ENCODE measurements around the gene CLDN19. TPM values are rescaled to one million over a fixed set of nuclear protein-coding genes. Genes with fewer than 3 reads are reported as not detected.

CLDN19 gene
- total and polyA plus RNA-seq, 7 donors = 0.03 to 0.34 (median 0.14) TPM; not detected in 4

DNA sequence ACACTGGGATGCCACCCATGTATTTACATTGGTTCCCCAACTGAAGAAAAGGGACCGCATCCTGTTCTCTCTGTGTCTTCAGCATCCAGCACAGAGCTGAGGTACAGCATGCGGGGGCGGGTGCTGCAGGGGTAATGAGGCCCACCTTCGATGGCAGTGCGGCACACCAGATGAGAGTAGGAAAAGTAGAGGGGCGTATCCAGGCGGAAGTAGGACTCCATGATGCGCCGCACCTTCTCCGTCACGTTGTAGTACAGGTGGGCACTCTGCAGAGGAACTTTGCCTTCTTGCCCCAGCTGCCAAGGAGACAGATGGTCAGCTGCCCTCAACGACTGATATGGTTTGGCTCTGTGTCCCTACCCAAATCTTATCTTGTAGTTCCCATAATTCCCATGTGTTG lies 10.0 kb upstream of the CLDN19 start:
- H3K36me3 ChIP-seq (ENCODE audit: insufficient read depth in 1 of 2, low read depth in 1 of 2) = peaks cover 3 to 81% of the 10 kb centered on the region in 2 donors
- H3K4me3 ChIP-seq = no peak overlapping the region
- H3K27me3 ChIP-seq (ENCODE audit: insufficient read depth in 3 of 3, low read length in 2 of 3) = no peaks in the 10 kb centered on the region
- H3K27ac ChIP-seq = no peak overlapping the region
- no peaks in the 10 kb centered on the region for H3K4me1 ChIP-seq
- WGBS, 3 donors = 91 to 95% (median 94%) methylated on average over 12 of the region's 12 CpGs
- intact Hi-C loops (cut with DNase I) = loop anchor here in 1 of 2 donors (10.0 kb wide), 1 partner anchor 405 kb away; no protein-coding TSS in a partner anchor
- DNase-seq (no peak), ATAC-seq (no peak)
- TF ChIP-seq CTCF (IDR thresholded peaks at IDR 0.05) = no peak
- H3K9me3 ChIP-seq = no peaks in the 10 kb centered on the region

- ATAC-seq (no peak), DNase-seq (no peak)
- 81 to 85% (median 82%) methylated on average over 14 of the region's 14 CpGs for WGBS, 3 donors
- no peaks in the 10 kb centered on the region for H3K27me3 ChIP-seq (ENCODE audit: insufficient read depth in 3 of 3, low read length in 2 of 3)
- no peak for TF ChIP-seq CTCF (IDR thresholded peaks at IDR 0.05)
- peaks cover 3 to 68% of the 10 kb centered on the region in 2 donors for H3K36me3 ChIP-seq (ENCODE audit: insufficient read depth in 1 of 2, low read depth in 1 of 2)
- no peak overlapping the region for H3K4me3 ChIP-seq
- no peaks in the 10 kb centered on the region for H3K4me1 ChIP-seq
- H3K27ac ChIP-seq = no peak overlapping the region
- intact Hi-C loops (cut with DNase I) = loop anchor here (5.0 to 10.0 kb wide), 3 partner anchors 171 to 601 kb away; partner anchors contain the start of gene GUCA2B (in 1 of the 2)
- no peaks in the 10 kb centered on the region for H3K9me3 ChIP-seq
Measured at GRCh38 chr1:42748461-42749410, 8.7 kb upstream of the CLDN19 start.

GRCh38 chr1:42748021-42748420 lies 8.0 kb upstream of the CLDN19 start:
- no peak for ATAC-seq

GRCh38 chr1:42747125-42747524 lies 7.1 kb upstream of the CLDN19 start:
- DNase-seq (peak in 1 of 2 donors; percentile 72), ATAC-seq (peak; percentile 61 to 74 (median 65))
- Histone ChIP-seq H3K36me3 (ENCODE audit: insufficient read depth in 1 of 2, low read depth in 1 of 2) (peaks cover 0 to 52% of the 10 kb centered on the region in 2 donors), H3K27me3 (ENCODE audit: insufficient read depth in 3 of 3, low read length in 2 of 3) (no peaks in the 10 kb centered on the region), H3K27ac (no peak overlapping the region), H3K9me3 (no peaks in the 10 kb centered on the region), H3K4me3 (no peak overlapping the region), H3K4me1 (no peaks in the 10 kb centered on the region)
- peak; percentile 50 for TF ChIP-seq CTCF (IDR thresholded peaks at IDR 0.05)
- 60 to 69% (median 64%) methylated on average over 14 of the region's 14 CpGs for WGBS, 3 donors
- intact Hi-C loops (cut with DNase I) = loop anchor here (2.0 to 10.0 kb wide), 4 partner anchors 168 to 600 kb away; partner anchors contain the start of gene GUCA2B (in 1 of the 2)

More at GRCh38 chr1:42748021-42748420, 8.0 kb upstream of the CLDN19 start:
- Histone ChIP-seq H3K36me3 (ENCODE audit: insufficient read depth in 1 of 2, low read depth in 1 of 2) (peaks cover 3 to 61% of the 10 kb centered on the region in 2 donors), H3K4me3 (no peak overlapping the region), H3K9me3 (no peaks in the 10 kb centered on the region), H3K27me3 (ENCODE audit: insufficient read depth in 3 of 3, low read length in 2 of 3) (no peaks in the 10 kb centered on the region), H3K27ac (no peak overlapping the region), H3K4me1 (no peaks in the 10 kb centered on the region)
- 80 to 89% (median 82%) methylated on average over 10 of the region's 10 CpGs for WGBS, 3 donors
- DNase-seq = peak in 1 of 2 donors; percentile 12
- intact Hi-C loops (cut with DNase I) = loop anchor here (5.0 to 10.0 kb wide), 3 partner anchors 171 to 601 kb away; partner anchors contain the start of gene GUCA2B (in 1 of the 2)
- TF ChIP-seq CTCF (IDR thresholded peaks at IDR 0.05) = no peak
